GM19099 (cell line): ENCODE data around the gene ANGPTL7.

ENCODE experiments used
- POLR2A ChIP-seq: IDR thresholded peaks from 3 replicates; pipeline ENCODE4 v1.6.1; 2011; ENCODE audit warnings: low read depth; ENCODE audit not compliant: insufficient read length; ENCODE audit errors: extremely low read depth

ANGPTL7 gene

DNA sequence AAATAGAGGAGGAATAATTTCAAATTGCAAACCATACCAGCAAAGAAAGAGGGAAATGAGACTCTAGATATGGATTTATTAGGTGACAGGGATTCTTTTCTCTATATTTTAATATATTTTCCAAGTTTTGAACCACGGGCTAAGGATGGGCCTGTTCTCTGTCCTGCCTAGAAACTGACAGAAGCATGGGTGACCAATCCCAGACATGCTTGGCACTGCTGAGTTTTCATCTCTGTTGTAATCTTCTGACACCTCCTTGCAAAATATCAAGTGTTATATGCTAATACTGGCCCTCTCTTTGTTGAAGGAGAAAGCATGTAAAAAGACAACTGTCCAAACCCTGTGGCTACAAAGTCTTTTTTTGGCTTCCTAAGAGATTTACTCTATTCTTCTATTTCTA, 774 bp upstream of the ANGPTL7 start:
- TF ChIP-seq POLR2A, result no peak

GRCh38 chr1:11193376-11193775, 4.2 kb downstream of the ANGPTL7 start:
- no peak for TF ChIP-seq POLR2A

GRCh38 chr1:11194407-11195176, 5.4 kb downstream of the ANGPTL7 start:
- TF ChIP-seq POLR2A, result no peak

DNA sequence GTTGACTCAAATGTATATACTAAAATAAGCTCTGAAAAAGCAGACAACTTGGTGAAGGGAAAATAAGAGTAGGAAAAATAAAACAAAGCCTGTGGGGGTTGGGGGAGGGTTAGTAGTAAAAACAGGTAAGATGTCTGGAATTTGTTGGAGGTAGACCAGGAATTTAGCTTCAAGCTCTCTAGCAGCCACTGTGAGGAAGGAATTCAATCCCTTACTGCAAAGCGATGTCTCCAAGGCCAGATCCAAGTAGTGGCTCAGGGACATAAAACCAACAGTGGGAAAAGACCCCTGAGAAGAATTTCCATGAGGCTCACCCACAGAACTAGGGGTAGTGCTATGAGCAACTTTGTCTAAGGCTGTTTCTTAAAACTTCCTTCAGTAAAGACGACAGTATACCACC, 7.8 kb downstream of the ANGPTL7 start:
- TF ChIP-seq POLR2A, result no peak

- TF ChIP-seq POLR2A, result no peak
Observed at GRCh38 chr1:11197359-11197758, 8.2 kb downstream of the ANGPTL7 start.

DNA sequence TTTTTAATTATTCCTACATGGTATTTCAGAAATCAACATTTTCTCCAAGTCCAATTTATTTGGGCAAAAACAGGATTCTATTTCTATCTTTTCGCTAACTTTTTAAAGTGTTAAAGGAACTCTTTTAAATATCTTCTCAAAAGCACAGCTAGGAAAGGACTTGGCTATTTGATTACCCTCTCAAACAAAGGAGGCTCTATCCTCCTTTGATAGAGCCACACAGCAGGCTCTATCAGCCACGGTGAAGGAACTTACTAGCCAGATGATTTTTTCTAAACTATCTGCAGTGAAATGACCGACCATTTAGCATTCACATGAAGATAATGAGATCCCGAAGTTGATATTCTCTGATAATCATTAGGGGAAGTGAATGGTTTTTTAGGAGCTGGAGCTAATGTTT, 9.1 kb downstream of the ANGPTL7 start:
- no peak for TF ChIP-seq POLR2A

DNA sequence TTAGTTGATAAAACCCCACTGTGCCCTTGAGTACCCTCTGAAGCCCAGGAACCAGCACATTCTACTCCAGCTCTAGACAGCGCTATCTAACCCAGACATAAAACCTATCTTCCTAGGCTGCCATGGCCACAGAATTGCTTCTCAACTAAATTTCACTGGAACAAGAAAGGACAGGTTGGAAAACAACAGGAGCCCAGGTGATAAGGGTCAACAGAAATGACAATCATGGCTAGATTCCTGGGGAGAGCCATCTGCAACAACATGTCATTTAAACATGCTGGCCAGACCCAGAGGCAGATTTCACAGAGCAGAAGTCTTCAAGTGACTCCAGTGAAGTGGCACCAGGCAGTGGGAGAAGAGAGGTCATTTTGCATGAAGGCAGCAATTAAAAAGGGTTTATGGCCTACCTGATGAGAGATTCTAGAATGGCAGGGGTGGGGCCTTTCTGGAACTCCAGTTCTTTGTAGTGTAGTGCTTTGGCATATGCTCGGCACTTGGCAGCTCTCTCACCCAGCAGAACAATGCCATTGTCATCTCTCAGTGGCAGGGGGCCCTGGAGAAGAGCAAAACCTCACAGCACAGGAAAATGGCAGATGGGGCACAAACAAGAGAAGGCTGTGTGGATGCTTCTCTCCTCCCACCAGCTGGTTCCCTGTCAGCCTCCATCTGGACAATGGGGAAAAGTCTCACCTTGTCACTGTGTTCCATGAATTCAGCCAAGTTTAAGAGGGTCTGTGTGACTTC, 9.9 kb downstream of the ANGPTL7 start:
- TF ChIP-seq POLR2A, result no peak

DNA sequence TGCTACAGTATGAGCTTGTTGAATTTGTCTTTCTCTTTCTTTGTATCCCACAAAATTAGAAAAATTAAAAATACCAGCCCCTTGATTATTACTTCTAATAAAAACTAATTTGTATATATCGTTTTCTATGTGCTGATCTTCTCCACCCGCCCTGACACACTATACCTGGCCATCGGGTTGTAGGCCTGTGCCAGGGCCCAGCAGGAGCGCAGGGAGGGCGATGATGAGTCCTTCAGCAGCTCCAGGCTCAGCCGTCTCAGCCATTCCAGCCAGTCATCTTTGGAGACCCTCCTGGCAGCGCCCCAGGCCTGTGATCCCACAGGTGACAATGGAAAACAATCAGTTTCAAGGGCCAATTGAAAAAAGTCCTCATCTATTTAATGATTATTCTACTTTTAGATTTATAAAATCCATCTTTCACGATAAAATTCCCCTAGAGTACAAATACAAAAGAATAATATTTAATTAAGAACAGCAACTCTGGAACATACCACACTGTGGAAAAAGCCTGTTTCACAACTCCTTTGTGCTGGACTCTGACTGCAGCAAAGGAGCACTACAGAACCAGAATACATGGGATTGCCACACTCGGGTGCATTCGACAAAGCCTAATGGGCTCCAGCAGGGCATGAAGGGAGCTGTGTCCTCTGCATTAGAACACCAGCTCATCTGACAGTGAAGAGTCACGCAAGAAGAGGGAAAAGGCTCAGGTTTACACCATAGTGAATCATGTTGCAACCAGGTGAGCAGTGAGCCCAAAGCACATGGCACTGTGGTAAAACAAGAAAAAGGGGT, 15.4 kb downstream of the ANGPTL7 start:
- TF ChIP-seq POLR2A, result no peak

- TF ChIP-seq POLR2A, result no peak
Observed at GRCh38 chr1:11207898-11208611, 18.9 kb downstream of the ANGPTL7 start.

DNA sequence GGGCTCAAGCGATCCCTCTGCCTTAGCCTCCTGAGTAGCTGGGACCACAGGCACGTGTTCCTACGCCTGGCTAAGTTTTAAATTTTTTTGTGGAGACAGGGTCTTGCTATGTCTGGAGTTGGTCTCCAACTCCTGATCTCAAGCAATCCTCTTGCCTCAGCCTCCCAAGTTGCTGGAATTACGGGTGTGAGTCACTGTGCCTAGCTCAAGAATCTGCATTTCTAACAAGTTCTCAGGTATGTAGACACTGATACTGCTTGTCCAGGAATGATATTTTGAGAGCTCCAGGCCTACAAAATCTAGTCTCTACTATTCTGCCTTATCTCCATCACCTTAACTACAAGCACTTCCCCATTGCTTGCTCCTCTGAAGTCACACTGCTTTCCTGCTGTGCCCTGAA, 22.3 kb downstream of the ANGPTL7 start:
- TF ChIP-seq POLR2A, result no peak

- no peak for TF ChIP-seq POLR2A
Observed at GRCh38 chr1:11211925-11212587, 22.9 kb downstream of the ANGPTL7 start.

GRCh38 chr1:11214698-11215380, 25.7 kb downstream of the ANGPTL7 start:
- TF ChIP-seq POLR2A, result no peak

GRCh38 chr1:11215381-11216005, 26.3 kb downstream of the ANGPTL7 start:
- no peak for TF ChIP-seq POLR2A
